Epithelial cell of esophagus (primary cell): ENCODE measurements around the gene NRG3.

ENCODE experiments used
- DNase-seq: peaks from one replicate; pipeline ENCODE4 v3.0.0; 2010; ENCODE audit warnings: low read depth
- H3K4me3 ChIP-seq: 2 replicates; pipeline ENCODE4 v1.5.1; 2011; ENCODE audit warnings: mild to moderate bottlenecking, low read length, control low read depth
- CTCF ChIP-seq: IDR thresholded peaks from 2 replicates; pipeline ENCODE4 v1.5.1; 2011; ENCODE audit warnings: low read depth, mild to moderate bottlenecking, low read length, control low read depth, inconsistent platforms; ENCODE audit not compliant: insufficient read depth; ENCODE audit errors: missing control alignments

NRG3 gene

GRCh38 chr10:82190432-82191260 lies 315.7 kb downstream of the NRG3 start:
- no peak for TF ChIP-seq CTCF
- no peak for DNase-seq
- no peak overlapping the region for H3K4me3 ChIP-seq

- H3K4me3 ChIP-seq = no peak overlapping the region
- TF ChIP-seq CTCF = no peak
These were observed 316.7 kb downstream of the NRG3 start for GRCh38 chr10:82191653-82192052.

GRCh38 chr10:82192665-82193064 lies 317.7 kb downstream of the NRG3 start:
- H3K4me3 ChIP-seq = no peak overlapping the region
- DNase-seq = no peak
- TF ChIP-seq CTCF = no peak

More at GRCh38 chr10:82191653-82192052, 316.7 kb downstream of the NRG3 start:
- DNase-seq = no peak

GRCh38 chr10:82194419-82194818 lies 319.4 kb downstream of the NRG3 start:
- H3K4me3 ChIP-seq = no peak overlapping the region
- DNase-seq = no peak
- no peak for TF ChIP-seq CTCF

- H3K4me3 ChIP-seq = no peak overlapping the region
- no peak for TF ChIP-seq CTCF
- DNase-seq = no peak
These were observed 331.8 kb downstream of the NRG3 start for GRCh38 chr10:82206831-82207230.

GRCh38 chr10:82208726-82209125 lies 333.7 kb downstream of the NRG3 start:
- no peak overlapping the region for H3K4me3 ChIP-seq
- TF ChIP-seq CTCF = no peak
- no peak for DNase-seq

GRCh38 chr10:82210331-82210730 lies 335.3 kb downstream of the NRG3 start:
- no peak overlapping the region for H3K4me3 ChIP-seq
- DNase-seq = no peak
- no peak for TF ChIP-seq CTCF
